HUES48 (cell line): Measurements from ENCODE around the gene GAN.

Experiments
- H3K27ac ChIP-seq: one replicate; pipeline ENCODE4 v1.7.0; 2013; ENCODE audit warnings: low read depth, low read length, inconsistent platforms
- H3K27me3 ChIP-seq: 2 replicates; pipeline ENCODE4 v1.6.1; 2013; ENCODE audit warnings: mild to moderate bottlenecking, low read length; ENCODE audit not compliant: control insufficient read depth, insufficient read depth
- H3K36me3 ChIP-seq: 2 replicates; pipeline ENCODE4 v1.6.1; 2013; ENCODE audit warnings: low read length; ENCODE audit not compliant: control insufficient read depth, insufficient read depth
- H3K4me1 ChIP-seq: 2 replicates; pipeline ENCODE4 v1.6.1; 2013; ENCODE audit warnings: mild to moderate bottlenecking, low read length; ENCODE audit not compliant: control insufficient read depth, insufficient read depth
- H3K4me3 ChIP-seq: 2 replicates; pipeline ENCODE4 v1.5.1; 2013; ENCODE audit warnings: mild to moderate bottlenecking, low read depth, low read length
- H3K9ac ChIP-seq: 2 replicates; pipeline ENCODE4 v1.6.1; 2013; ENCODE audit warnings: mild to moderate bottlenecking, low read depth, low read length, moderate library complexity
- H3K9me3 ChIP-seq: 2 replicates; pipeline ENCODE4 v1.6.1; 2013; ENCODE audit warnings: low read length; ENCODE audit not compliant: control insufficient read depth, insufficient read depth

The GAN gene, protein sequence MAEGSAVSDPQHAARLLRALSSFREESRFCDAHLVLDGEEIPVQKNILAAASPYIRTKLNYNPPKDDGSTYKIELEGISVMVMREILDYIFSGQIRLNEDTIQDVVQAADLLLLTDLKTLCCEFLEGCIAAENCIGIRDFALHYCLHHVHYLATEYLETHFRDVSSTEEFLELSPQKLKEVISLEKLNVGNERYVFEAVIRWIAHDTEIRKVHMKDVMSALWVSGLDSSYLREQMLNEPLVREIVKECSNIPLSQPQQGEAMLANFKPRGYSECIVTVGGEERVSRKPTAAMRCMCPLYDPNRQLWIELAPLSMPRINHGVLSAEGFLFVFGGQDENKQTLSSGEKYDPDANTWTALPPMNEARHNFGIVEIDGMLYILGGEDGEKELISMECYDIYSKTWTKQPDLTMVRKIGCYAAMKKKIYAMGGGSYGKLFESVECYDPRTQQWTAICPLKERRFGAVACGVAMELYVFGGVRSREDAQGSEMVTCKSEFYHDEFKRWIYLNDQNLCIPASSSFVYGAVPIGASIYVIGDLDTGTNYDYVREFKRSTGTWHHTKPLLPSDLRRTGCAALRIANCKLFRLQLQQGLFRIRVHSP

DNA sequence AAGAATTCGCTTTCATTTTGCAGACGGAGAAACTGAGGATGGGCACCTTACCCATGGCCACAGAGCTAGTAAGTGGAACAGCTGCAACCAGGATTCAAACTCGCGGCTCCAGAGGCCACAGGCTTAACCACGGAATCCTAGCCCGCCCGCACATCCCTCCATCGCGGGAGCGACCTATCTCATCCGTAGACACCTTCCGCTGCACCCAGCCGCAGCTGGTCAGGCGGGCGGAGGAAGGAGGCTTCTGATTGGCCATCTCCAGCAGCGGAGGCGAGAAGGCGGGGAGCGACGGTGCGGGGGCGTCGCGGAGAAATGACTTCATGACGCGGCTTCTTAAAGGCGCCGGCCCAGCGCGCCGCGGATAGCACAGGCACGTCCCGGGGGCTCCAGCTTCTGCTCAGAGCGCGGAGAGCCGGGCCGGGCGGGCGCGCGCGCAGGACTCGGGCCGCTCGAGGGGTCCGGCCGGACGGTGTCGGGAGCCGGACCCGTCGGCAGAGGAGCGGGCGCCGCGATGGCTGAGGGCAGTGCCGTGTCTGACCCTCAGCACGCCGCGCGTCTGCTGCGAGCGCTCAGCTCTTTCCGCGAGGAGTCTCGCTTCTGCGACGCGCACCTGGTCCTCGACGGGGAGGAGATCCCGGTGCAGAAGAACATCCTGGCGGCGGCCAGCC, at the start of gene GAN:
Gene GAN, plus strand, starts transcription at position 360 of the 668 bp plus-strand sequence. Its CDS starts 152 bp downstream, at position 512.
- H3K4me3 ChIP-seq: peak within 1 kb of the TSS; percentile 91
- peak within 1 kb of the TSS; percentile 89 for H3K27ac ChIP-seq
- H3K36me3 ChIP-seq: peaks cover 11% of the 10 kb centered on the region
- peak within 1 kb of the TSS; percentile 87 for H3K9ac ChIP-seq
- H3K27me3 ChIP-seq: peaks cover 5% of the 10 kb centered on the region; the same call in 1 of the 2 replicates
- no peaks in the 10 kb centered on the region for H3K9me3 ChIP-seq
- H3K4me1 ChIP-seq: peaks cover 21% of the 10 kb centered on the region

DNA sequence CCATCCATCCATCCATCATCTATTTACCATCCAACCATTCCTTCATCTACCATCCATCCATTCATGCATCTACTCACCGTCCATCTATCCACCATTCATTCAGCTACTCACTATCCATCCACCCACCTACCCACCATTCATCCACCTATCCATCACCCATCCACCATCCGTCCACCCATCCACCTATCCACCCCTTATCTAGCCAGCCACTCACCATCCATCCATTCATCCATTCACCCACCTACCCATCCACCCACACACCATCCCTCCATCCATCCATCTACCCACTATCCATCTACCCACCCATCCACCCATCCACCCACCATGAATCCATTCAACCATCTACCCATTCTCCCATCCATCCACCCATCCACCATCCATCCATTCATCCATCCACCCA, 49.7 kb upstream of the GAN start:
- no peak overlapping the region for H3K4me3 ChIP-seq
- no peaks in the 10 kb centered on the region for H3K4me1 ChIP-seq
- H3K9me3 ChIP-seq: no peaks in the 10 kb centered on the region
- H3K27me3 ChIP-seq: no peaks in the 10 kb centered on the region
- no peak overlapping the region for H3K27ac ChIP-seq
- no peak overlapping the region for H3K9ac ChIP-seq
- H3K36me3 ChIP-seq: no peaks in the 10 kb centered on the region

DNA sequence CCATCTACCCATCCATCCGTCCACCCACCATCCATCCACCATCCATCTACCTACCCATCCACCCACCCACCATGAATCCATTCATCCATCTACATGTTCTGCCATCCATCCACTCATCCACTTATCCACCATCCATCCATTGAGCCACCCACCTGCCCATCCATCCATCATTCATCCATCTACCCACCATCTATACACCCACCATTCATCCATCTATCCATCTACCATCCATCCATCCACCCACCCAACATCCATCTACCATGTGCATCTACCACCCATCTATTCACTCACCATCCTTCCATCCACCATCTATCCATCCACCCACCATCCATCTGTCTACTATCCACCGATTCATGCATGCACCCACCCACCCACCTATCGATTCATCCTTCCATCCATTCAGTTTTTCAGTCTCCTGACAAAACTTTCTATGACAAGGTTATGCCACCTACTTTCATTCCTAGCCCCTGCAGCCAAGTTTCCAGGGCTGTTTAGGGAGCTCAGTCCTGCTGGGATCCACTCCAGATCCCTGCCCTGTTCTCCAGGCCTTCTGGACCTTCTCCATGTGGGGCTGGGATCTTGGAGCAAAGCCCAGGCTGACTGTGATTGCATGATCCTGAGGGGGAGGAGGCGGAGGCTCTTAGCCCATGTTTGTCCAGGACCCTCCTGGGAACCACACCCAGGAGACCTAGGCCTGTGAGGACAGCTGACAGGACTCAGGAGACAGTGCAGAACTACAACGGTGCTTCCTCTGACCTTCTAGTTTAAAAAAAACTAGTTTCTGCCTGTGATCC, 48.9 kb upstream of the GAN start:
- no peak overlapping the region for H3K27ac ChIP-seq
- H3K4me3 ChIP-seq: no peak overlapping the region
- no peaks in the 10 kb centered on the region for H3K9me3 ChIP-seq
- H3K9ac ChIP-seq: no peak overlapping the region
- H3K36me3 ChIP-seq: no peaks in the 10 kb centered on the region
- H3K4me1 ChIP-seq: no peaks in the 10 kb centered on the region
- H3K27me3 ChIP-seq: no peaks in the 10 kb centered on the region

DNA sequence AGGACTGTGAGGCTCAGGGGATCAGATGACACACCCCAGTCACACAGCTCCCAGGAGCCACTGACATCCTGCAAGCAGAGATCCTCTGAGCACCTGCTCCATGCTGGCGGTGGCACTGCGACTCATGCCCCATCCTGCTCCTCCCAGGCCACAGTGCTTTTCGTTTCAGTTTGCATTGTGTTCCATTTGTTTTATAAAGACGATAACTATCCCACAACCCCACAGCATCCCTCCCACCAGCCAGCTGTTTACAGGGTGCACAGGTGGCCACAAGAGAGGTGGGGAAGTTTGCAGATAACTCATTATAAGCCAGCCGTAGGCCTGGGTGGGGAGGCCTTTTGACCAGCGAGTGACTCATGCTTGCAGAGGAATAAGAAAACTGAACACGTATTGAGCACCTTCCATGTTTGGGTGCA, 48.1 kb upstream of the GAN start:
- no peaks in the 10 kb centered on the region for H3K9me3 ChIP-seq
- no peaks in the 10 kb centered on the region for H3K36me3 ChIP-seq
- no peaks in the 10 kb centered on the region for H3K4me1 ChIP-seq
- no peaks in the 10 kb centered on the region for H3K27me3 ChIP-seq
- no peak overlapping the region for H3K27ac ChIP-seq
- H3K4me3 ChIP-seq: no peak overlapping the region
- no peak overlapping the region for H3K9ac ChIP-seq

DNA sequence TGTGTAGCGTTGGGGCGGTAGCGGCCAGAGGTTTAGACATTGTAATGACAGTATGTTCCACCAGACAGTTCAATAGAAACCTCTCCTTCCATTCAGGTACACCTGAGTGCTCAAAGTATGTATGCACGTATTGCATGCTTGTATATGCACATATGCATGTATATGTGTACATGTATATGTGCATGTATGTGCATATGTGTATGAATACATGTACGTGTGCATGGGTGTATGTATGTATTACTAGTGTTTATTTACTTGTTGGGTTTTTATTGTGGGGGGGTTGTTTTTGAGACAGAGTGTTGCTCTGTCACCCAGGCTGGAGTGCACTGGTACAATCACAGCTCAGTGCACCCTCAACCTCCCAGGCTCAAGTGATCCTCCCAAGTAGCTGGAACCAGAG, 46.3 kb upstream of the GAN start:
- H3K4me3 ChIP-seq: no peak overlapping the region
- H3K27me3 ChIP-seq: no peaks in the 10 kb centered on the region
- H3K36me3 ChIP-seq: no peaks in the 10 kb centered on the region
- no peaks in the 10 kb centered on the region for H3K9me3 ChIP-seq
- H3K27ac ChIP-seq: no peak overlapping the region
- no peaks in the 10 kb centered on the region for H3K4me1 ChIP-seq
- no peak overlapping the region for H3K9ac ChIP-seq

DNA sequence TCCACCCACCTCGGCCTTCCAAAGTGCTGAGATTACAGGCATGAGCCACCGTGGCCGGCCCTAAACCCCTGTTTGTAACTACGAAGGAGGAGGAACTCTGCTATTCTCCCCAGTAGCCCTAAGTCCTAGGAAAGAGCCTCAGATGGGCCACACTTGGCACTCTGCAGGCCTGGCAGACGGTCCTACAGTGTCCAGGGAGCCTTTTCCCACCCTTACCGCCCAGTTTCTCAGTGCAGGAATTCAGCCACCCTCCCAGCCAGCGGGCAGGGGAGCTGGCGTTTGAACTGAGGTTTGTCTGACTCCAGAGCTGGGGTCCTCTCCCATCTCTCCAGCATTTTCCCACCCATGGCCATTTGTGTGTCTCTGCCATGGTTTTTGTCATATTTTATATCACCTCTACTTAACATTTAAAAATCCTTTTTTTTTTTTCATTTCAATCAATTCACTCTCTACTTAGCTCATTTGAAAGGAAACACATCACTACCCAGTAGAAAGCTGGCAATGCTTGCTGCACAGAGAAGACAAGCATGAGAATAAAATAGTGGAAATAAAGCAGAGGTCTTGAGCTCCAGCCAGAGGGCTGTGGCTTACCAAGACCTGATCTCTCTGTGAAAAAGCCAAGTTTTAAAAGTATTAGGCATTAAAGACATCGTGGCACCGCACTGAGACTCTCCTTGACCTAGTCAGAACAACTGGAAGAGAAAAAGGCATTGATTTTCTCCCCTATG, 41.4 kb upstream of the GAN start:
- H3K9me3 ChIP-seq: no peaks in the 10 kb centered on the region
- H3K27ac ChIP-seq: no peak overlapping the region
- no peaks in the 10 kb centered on the region for H3K4me1 ChIP-seq
- H3K9ac ChIP-seq: no peak overlapping the region
- no peaks in the 10 kb centered on the region for H3K27me3 ChIP-seq
- no peak overlapping the region for H3K4me3 ChIP-seq
- H3K36me3 ChIP-seq: no peaks in the 10 kb centered on the region

DNA sequence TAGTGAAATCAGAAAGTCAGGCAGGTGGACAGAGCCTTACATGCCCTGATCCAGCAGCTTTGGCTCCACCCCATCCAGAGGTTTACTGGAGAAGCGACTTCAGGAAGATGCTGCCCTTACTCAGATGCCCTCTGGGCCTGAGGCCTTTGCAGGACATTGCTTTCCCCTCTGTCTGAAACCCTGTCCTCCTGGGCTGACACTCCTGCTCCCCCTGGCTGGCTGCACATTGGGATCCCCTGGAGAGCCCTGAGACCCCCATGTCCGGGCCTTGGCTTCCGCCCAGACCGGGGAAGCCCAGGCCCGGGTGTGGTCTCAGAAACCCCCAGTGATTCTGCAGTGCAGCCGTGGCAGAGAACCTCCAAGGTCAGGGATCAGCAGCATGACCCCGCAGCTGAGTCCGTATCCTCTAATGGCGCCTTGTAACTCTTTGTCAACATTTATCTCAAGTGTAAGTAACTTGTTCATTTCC, 39.7 kb upstream of the GAN start:
- Histone ChIP-seq H3K27ac (no peak overlapping the region), H3K9me3 (no peaks in the 10 kb centered on the region), H3K4me1 (no peaks in the 10 kb centered on the region), H3K36me3 (no peaks in the 10 kb centered on the region), H3K27me3 (no peaks in the 10 kb centered on the region), H3K4me3 (no peak overlapping the region), H3K9ac (no peak overlapping the region)

DNA sequence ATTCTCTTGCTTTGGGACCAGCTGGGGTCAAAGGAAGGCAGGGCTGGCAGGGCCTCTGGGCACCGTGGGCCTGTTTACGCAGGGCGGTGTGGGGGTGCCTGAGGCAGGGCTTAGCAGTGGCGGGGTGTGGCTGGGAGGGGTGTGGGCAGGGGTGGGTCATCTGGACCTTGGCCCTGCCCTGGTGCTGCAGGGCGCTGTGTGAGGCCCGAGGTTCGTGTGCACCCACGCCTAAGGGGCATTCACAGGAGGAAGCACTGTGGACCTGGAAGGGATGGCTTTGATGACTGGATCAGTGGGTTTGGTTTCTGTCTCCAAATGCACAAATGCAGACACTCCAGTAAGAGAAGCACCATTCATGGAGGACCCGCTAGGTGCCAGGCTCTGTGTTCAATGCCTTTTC, 39.0 kb upstream of the GAN start:
- H3K27ac ChIP-seq: no peak overlapping the region
- H3K9me3 ChIP-seq: no peaks in the 10 kb centered on the region
- no peaks in the 10 kb centered on the region for H3K4me1 ChIP-seq
- no peaks in the 10 kb centered on the region for H3K36me3 ChIP-seq
- H3K27me3 ChIP-seq: no peaks in the 10 kb centered on the region
- H3K9ac ChIP-seq: no peak overlapping the region
- H3K4me3 ChIP-seq: no peak overlapping the region

DNA sequence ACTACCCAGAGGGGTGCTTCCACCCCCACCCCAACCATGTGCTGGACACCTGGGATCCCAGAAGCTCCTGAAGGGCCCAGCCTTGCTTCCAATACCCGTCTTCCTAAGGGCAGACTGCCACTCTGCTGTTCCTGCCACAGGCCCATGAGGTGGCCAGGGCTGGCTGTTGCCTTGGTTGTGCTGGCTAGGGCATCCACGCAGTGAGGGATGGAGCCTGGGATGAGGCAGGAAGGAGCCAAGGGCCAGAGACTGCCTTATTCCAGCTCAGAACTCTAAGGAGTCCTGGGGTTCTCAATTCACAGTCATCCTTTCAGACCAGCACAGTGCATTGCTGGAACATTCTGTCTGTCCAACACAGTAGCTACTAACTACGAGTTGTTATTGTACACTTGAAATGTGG, 38.4 kb upstream of the GAN start:
- Histone ChIP-seq H3K36me3 (no peaks in the 10 kb centered on the region), H3K9ac (no peak overlapping the region), H3K9me3 (no peaks in the 10 kb centered on the region), H3K27ac (no peak overlapping the region), H3K4me3 (no peak overlapping the region), H3K27me3 (no peaks in the 10 kb centered on the region), H3K4me1 (no peaks in the 10 kb centered on the region)

DNA sequence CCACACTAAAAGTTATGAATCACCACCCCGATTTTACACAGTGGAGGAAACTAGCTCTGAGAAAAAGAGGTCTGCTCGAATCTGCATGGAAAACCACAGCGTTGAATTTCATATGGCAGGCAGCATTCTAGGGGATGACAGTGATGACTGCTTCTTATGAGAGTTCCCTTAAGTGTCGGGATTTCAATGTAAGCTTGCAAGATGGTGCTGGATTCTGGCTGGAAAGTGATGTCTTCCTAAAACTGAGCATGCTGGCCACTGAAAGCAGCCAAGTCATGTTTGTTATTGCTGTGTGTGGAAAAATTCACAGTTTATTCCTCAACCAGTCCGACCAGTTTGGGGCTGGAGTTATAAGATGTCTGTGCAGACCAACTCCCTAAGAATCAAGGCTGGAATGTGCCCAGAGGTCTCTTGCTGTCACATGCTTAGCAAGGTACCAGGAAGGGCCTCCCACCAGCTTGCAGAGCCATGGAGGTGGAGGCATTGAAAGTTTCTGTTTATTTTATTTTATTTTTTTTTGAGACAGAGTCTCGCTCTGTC, 37.2 kb upstream of the GAN start:
- H3K4me1 ChIP-seq: no peaks in the 10 kb centered on the region
- H3K36me3 ChIP-seq: no peaks in the 10 kb centered on the region
- H3K9ac ChIP-seq: no peak overlapping the region
- H3K27ac ChIP-seq: no peak overlapping the region
- H3K4me3 ChIP-seq: no peak overlapping the region
- no peaks in the 10 kb centered on the region for H3K27me3 ChIP-seq
- H3K9me3 ChIP-seq: no peaks in the 10 kb centered on the region
